Keratinocyte (primary cell): ENCODE measurements around the gene TBC1D16.

Source experiments
- CTCF ChIP-seq, 3 experiments: IDR thresholded peaks in 1 of 3; conservative IDR thresholded peaks in 1 of 3; optimal IDR thresholded peaks in 1 of 3; 2 replicates in 2 of 3; 3 replicates in 1 of 3; pipeline versions ENCODE3 to v1.5.1; 2011; ENCODE audit warnings: low read length in 3 of 3, mild to moderate bottlenecking in 3 of 3, moderate library complexity in 2 of 3, control low read depth in 1 of 3, inconsistent platforms in 1 of 3; ENCODE audit not compliant: insufficient read depth in 2 of 3; ENCODE audit errors: extremely low read depth in 1 of 3
- EZH2 ChIP-seq: IDR thresholded peaks from one replicate; pipeline ENCODE4 v1.6.1; 2012; ENCODE audit warnings: inconsistent platforms, mild to moderate bottlenecking, low read length, moderate library complexity

- TF ChIP-seq CTCF (optimal IDR thresholded peaks at IDR 0.05 in 1 of 3, IDR thresholded peaks at IDR 0.05 in 1 of 3, conservative IDR thresholded peaks at IDR 0.05 in 1 of 3; ENCODE audit: extremely low read depth in 1 of 3, insufficient read depth in 2 of 3, low read length in 3 of 3): no peak
- no peak for TF ChIP-seq EZH2
Observed at GRCh38 chr17:79936050-79936449, 99.6 kb downstream of the TBC1D16 start.
